GM18868 (cell line): Measurements from ENCODE around the gene SHLD1.
"Not testable (repeated sequence)": the region's sequence is repeated elsewhere in the genome, so short reads cannot be mapped to it uniquely, and the experiment has no call there.

Source experiments
- ATAC-seq: cut with Tn5 transposase; IDR thresholded peaks from one replicate; pipeline ENCODE4 v1.9.1; 2021; ENCODE audit warnings: mild to moderate bottlenecking, moderate library complexity; ENCODE audit not compliant: unreplicated experiment

Gene SHLD1

GRCh38 chr20:5780846-5781217, 30.6 kb downstream of the SHLD1 start:
- peak; percentile 76 for ATAC-seq

- not testable (repeated sequence) for ATAC-seq
These were observed 31.2 kb downstream of the SHLD1 start for GRCh38 chr20:5781367-5781766.

GRCh38 chr20:5781798-5782750, 31.9 kb downstream of the SHLD1 start:
- ATAC-seq = no peak

GRCh38 chr20:5784735-5785134, 34.5 kb downstream of the SHLD1 start:
- no peak for ATAC-seq

GRCh38 chr20:5785146-5785545, 34.9 kb downstream of the SHLD1 start:
- ATAC-seq = no peak

GRCh38 chr20:5786930-5787795, 37.0 kb downstream of the SHLD1 start:
- no peak for ATAC-seq

GRCh38 chr20:5787796-5788165, 37.6 kb downstream of the SHLD1 start:
- no peak for ATAC-seq

- ATAC-seq = peak; percentile 88
These were observed 38.2 kb downstream of the SHLD1 start for GRCh38 chr20:5788385-5788895.

- no peak for ATAC-seq
These were observed 39.6 kb downstream of the SHLD1 start for GRCh38 chr20:5789827-5790226.

GRCh38 chr20:5793916-5794315, 43.7 kb downstream of the SHLD1 start:
- no peak for ATAC-seq

- no peak for ATAC-seq
These were observed 46.3 kb downstream of the SHLD1 start for GRCh38 chr20:5796331-5797040.

- ATAC-seq = no peak
These were observed 47.0 kb downstream of the SHLD1 start for GRCh38 chr20:5797165-5797564.

GRCh38 chr20:5797843-5798462, 47.8 kb downstream of the SHLD1 start:
- ATAC-seq = peak; percentile 94

GRCh38 chr20:5803754-5804303, 53.6 kb downstream of the SHLD1 start:
- not testable (repeated sequence) for ATAC-seq

GRCh38 chr20:5806457-5807263, 56.5 kb downstream of the SHLD1 start:
- ATAC-seq = no peak

- ATAC-seq = no peak
These were observed 57.2 kb downstream of the SHLD1 start for GRCh38 chr20:5807431-5807830.

- no peak for ATAC-seq
These were observed 58.7 kb downstream of the SHLD1 start for GRCh38 chr20:5808901-5809300.

GRCh38 chr20:5809495-5809894, 59.3 kb downstream of the SHLD1 start:
- ATAC-seq = no peak

- ATAC-seq = no peak
These were observed 60.7 kb downstream of the SHLD1 start for GRCh38 chr20:5810800-5811422.
